Endodermal cell (in vitro differentiated cells): ENCODE data around the gene RLN3. TPM values are rescaled to one million over a fixed set of nuclear protein-coding genes. Genes with fewer than 3 reads are reported as not detected.
A peak's percentile ranks its signal among the peaks of the same experiment; 100 is the strongest.

Experiments
- DNase-seq: peaks from one replicate; pipeline ENCODE4 v3.0.0-alpha.2; 2017
- H3K27ac ChIP-seq: 2 replicates; pipeline ENCODE4 v1.5.1; 2013; ENCODE audit warnings: mild to moderate bottlenecking, low read depth, low read length, moderate library complexity
- H3K27me3 ChIP-seq: 2 replicates; pipeline ENCODE4 v1.6.1; 2013; ENCODE audit warnings: mild to moderate bottlenecking, low read length, moderate library complexity; ENCODE audit not compliant: insufficient read depth, control insufficient read depth, poor library complexity, severe bottlenecking
- H3K36me3 ChIP-seq: 2 replicates; pipeline ENCODE4 v1.7.0; 2013; ENCODE audit warnings: mild to moderate bottlenecking, low read length, moderate library complexity; ENCODE audit not compliant: control insufficient read depth, insufficient read depth
- H3K4me1 ChIP-seq: one replicate; pipeline ENCODE4 v1.7.0; 2013; ENCODE audit warnings: low read length; ENCODE audit not compliant: control insufficient read depth, insufficient read depth
- H3K4me3 ChIP-seq: 2 replicates; pipeline ENCODE4 v1.5.1; 2013; ENCODE audit warnings: mild to moderate bottlenecking, low read length, moderate library complexity
- H3K9ac ChIP-seq: 2 replicates; pipeline ENCODE4 v1.6.1; 2013; ENCODE audit warnings: mild to moderate bottlenecking, low read length, moderate library complexity; ENCODE audit not compliant: poor library complexity, severe bottlenecking; ENCODE audit errors: extremely low read depth
- H3K9me3 ChIP-seq: 2 replicates; pipeline ENCODE4 v1.6.1; 2013; ENCODE audit warnings: mild to moderate bottlenecking, low read length, moderate library complexity; ENCODE audit not compliant: control insufficient read depth
- H3K27ac Mint-ChIP-seq: 2 replicates; pipeline ENCODE4 v1.8.0; 2020; ENCODE audit warnings: mixed read lengths
- H3K27me3 Mint-ChIP-seq: 2 replicates; pipeline ENCODE4 v1.8.0; 2021; ENCODE audit warnings: mild to moderate bottlenecking, mixed read lengths; ENCODE audit not compliant: insufficient read depth
- H3K36me3 Mint-ChIP-seq: 2 replicates; pipeline ENCODE4 v1.8.0; 2020; ENCODE audit warnings: low read depth, mixed read lengths
- H3K4me1 Mint-ChIP-seq: 2 replicates; pipeline ENCODE4 v1.8.0; 2020; ENCODE audit warnings: mixed read lengths
- H3K4me3 Mint-ChIP-seq: 2 replicates; pipeline ENCODE4 v1.8.0; 2020; ENCODE audit warnings: mild to moderate bottlenecking, moderate library complexity, mixed read lengths
- H3K9me3 Mint-ChIP-seq: 2 replicates; pipeline ENCODE4 v1.8.0; 2020; ENCODE audit warnings: mild to moderate bottlenecking, mixed read lengths
- CTCF ChIP-seq: fragments of 200-600 bp; sonication (generic); conservative IDR thresholded peaks from 2 replicates; pipeline ENCODE4 v1.5.0; 2021; ENCODE audit warnings: antibody characterized with exemption, mild to moderate bottlenecking
- WGBS, 2 experiments: methylation state at CpG; one replicate each; pipeline versions ENCODE4 v1.1.5 to v1.1.7; 2013; ENCODE audit warnings: missing lambda C conversion rate in 2 of 2, mixed read lengths in 1 of 2; ENCODE audit not compliant: insufficient coverage in 1 of 2, insufficient read length in 1 of 2; 5-methylcytosine and 5-hydroxymethylcytosine counted together
- total RNA-seq, 2 donors: library from RNA; stranded (reverse); fragmentation: NEBNext Ultra II Directional in 1 of 2; extraction: Animal tissue kit (Norgen Biotek cat#: 25700) in 1 of 2; gene quantifications; 2 replicates in 1 of 2; 3 replicates in 1 of 2; pipeline ENCODE4 v1.2.1, GENCODE V29; 2021

Gene RLN3
- total RNA-seq, 2 donors from 2014 or later = not detected

GRCh38 chr19:14028901-14029300 is 953 bp downstream of the RLN3 start:
- TF ChIP-seq CTCF = no peak
- Histone ChIP-seq H3K4me3 (no peak overlapping the region), H3K9me3 (no peaks in the 10 kb centered on the region), H3K27ac (no peak overlapping the region), H3K4me1 (no peaks in the 10 kb centered on the region), H3K9ac (no peak overlapping the region), H3K27me3 (peaks cover 14% of the 10 kb centered on the region), H3K36me3 (no peaks in the 10 kb centered on the region)
- H3K4me1 Mint-ChIP-seq = no peaks in the 10 kb centered on the region
- H3K4me3 Mint-ChIP-seq = no peak overlapping the region
- H3K9me3 Mint-ChIP-seq = no peaks in the 10 kb centered on the region
- no peak for DNase-seq
- 90 to 92% methylated on average over 2 to 4 of the region's 4 CpGs for WGBS, 2 experiments
- H3K27ac Mint-ChIP-seq = no peak overlapping the region
- H3K36me3 Mint-ChIP-seq = no peaks in the 10 kb centered on the region
- peaks cover 26% of the 10 kb centered on the region for H3K27me3 Mint-ChIP-seq

- H3K27ac Mint-ChIP-seq = no peak overlapping the region
- H3K27me3 Mint-ChIP-seq = peaks cover 26% of the 10 kb centered on the region
- no peaks in the 10 kb centered on the region for H3K4me1 Mint-ChIP-seq
- Histone ChIP-seq H3K36me3 (no peaks in the 10 kb centered on the region), H3K27ac (no peak overlapping the region), H3K4me1 (no peaks in the 10 kb centered on the region), H3K27me3 (peaks cover 14% of the 10 kb centered on the region), H3K4me3 (peak overlapping the region; percentile 86), H3K9ac (peak overlapping the region; percentile 63), H3K9me3 (no peaks in the 10 kb centered on the region)
- no peaks in the 10 kb centered on the region for H3K36me3 Mint-ChIP-seq
- H3K9me3 Mint-ChIP-seq = no peaks in the 10 kb centered on the region
- 32 to 94% methylated on average over 2 to 13 of the region's 20 CpGs for WGBS, 2 experiments
- no peak for TF ChIP-seq CTCF
- H3K4me3 Mint-ChIP-seq = peak overlapping the region; percentile 75
- no peak for DNase-seq
These were observed 3.2 kb downstream of the RLN3 start for GRCh38 chr19:14030997-14031718.

- H3K4me1 Mint-ChIP-seq = no peaks in the 10 kb centered on the region
- H3K9me3 Mint-ChIP-seq = no peaks in the 10 kb centered on the region
- Histone ChIP-seq H3K4me3 (peak within 1 kb of the TSS; percentile 86), H3K9ac (peak within 1 kb of the TSS; percentile 63), H3K27me3 (peaks cover 14% of the 10 kb centered on the region), H3K9me3 (no peaks in the 10 kb centered on the region), H3K4me1 (no peaks in the 10 kb centered on the region), H3K36me3 (no peaks in the 10 kb centered on the region), H3K27ac (no peak within 1 kb of the TSS)
- TF ChIP-seq CTCF = peak; percentile 84
- peak within 1 kb of the TSS; percentile 75 for H3K4me3 Mint-ChIP-seq
- WGBS, 2 experiments = 0 to 1% methylated on average over 25 to 62 of the region's 63 CpGs
- DNase-seq = peak; percentile 88
- no peaks in the 10 kb centered on the region for H3K36me3 Mint-ChIP-seq
- H3K27me3 Mint-ChIP-seq = peaks cover 26% of the 10 kb centered on the region
- H3K27ac Mint-ChIP-seq = no peak within 1 kb of the TSS
These were observed 4.0 kb downstream of the RLN3 start, which contains the start of gene IL27RA for GRCh38 chr19:14031719-14032480. TSS of gene IL27RA (plus strand) at chr19:14031762. CDS start at chr19:14031873, 111 bp downstream.
